IMR-90 (cell line): Measurements from ENCODE around the gene POLR1A. TPM values are rescaled to one million over a fixed set of nuclear protein-coding genes. Genes with fewer than 3 reads are reported as not detected.
A peak's percentile ranks its signal among the peaks of the same experiment; 100 is the strongest.

Experiments
- ATAC-seq: fragments of 200-7000 bp; cut with Tn5 transposase; 2 replicates; pipeline ENCODE4 v1.9.1; 2020; ENCODE audit warnings: low read depth, mild to moderate bottlenecking, moderate library complexity
- BruUV-seq: library from RNA; stranded (reverse); fragments of 400-500 nt; replicated peaks from 2 replicates; lab custom pipeline; 2021; lab: Mats Ljungman, UMichigan
- CTCF ChIA-PET: fragments of 300-600 bp; formaldehyde crosslinking; extraction: SDS; loops from one replicate; lab custom pipeline; 2021; ENCODE audit warnings: antibody characterized with exemption; lab: Yijun Ruan, JAX
- POLR2A ChIA-PET: fragments of 300-600 bp; sonication (Branson Sonifier 250); formaldehyde crosslinking; loops from one replicate; lab custom pipeline; 2022; ENCODE audit warnings: antibody characterized with exemption; ENCODE audit not compliant: unreplicated experiment; lab: Charles Lee
- DNase-seq: peaks from one replicate; pipeline ENCODE4 v3.0.0; 2013
- H2AFZ ChIP-seq: replicated peaks from 2 replicates; pipeline ENCODE3; 2013; ENCODE audit warnings: low read length, mild to moderate bottlenecking; ENCODE audit not compliant: poor library complexity
- H2AK5ac ChIP-seq: 2 replicates; pipeline ENCODE4 v1.6.1; 2013; ENCODE audit warnings: low read depth, low read length, inconsistent platforms
- H2AK9ac ChIP-seq: replicated peaks from 2 replicates; pipeline ENCODE3; 2013; ENCODE audit warnings: mild to moderate bottlenecking, low read depth, low read length, moderate library complexity; ENCODE audit not compliant: poor library complexity
- H2BK120ac ChIP-seq: 2 replicates; pipeline ENCODE4 v1.6.1; 2013; ENCODE audit warnings: low read depth, low read length, inconsistent platforms
- H2BK15ac ChIP-seq: 3 replicates; pipeline ENCODE4 v1.6.1; 2013; ENCODE audit warnings: low read depth, low read length, inconsistent platforms
- H2BK20ac ChIP-seq: 2 replicates; pipeline ENCODE4 v1.6.1; 2013; ENCODE audit warnings: low read depth, mild to moderate bottlenecking, inconsistent platforms, low read length, moderate library complexity
- H2BK5ac ChIP-seq: 2 replicates; pipeline ENCODE4 v1.6.1; 2013; ENCODE audit warnings: mild to moderate bottlenecking, low read depth, low read length, inconsistent platforms; ENCODE audit not compliant: poor library complexity, severe bottlenecking
- H3K14ac ChIP-seq: replicated peaks from 2 replicates; pipeline ENCODE4 v1.6.1; 2013; ENCODE audit warnings: low read depth, low read length, inconsistent platforms
- H3K18ac ChIP-seq: 2 replicates; pipeline ENCODE4 v1.6.1; 2013; ENCODE audit warnings: low read depth, low read length, control low read depth
- H3K23ac ChIP-seq: 2 replicates; pipeline ENCODE4 v1.6.1; 2013; ENCODE audit warnings: low read depth, low read length, inconsistent platforms
- H3K27ac ChIP-seq: 2 replicates; pipeline ENCODE4 v1.5.1; 2013; ENCODE audit warnings: mild to moderate bottlenecking, control low read depth, low read length; ENCODE audit not compliant: insufficient read depth
- H3K27me3 ChIP-seq: 2 replicates; pipeline ENCODE4 v1.6.1; 2013; ENCODE audit warnings: low read length; ENCODE audit not compliant: control insufficient read depth, insufficient read depth
- H3K36me3 ChIP-seq: 2 replicates; pipeline ENCODE4 v1.6.1; 2013; ENCODE audit warnings: low read length, mixed read lengths; ENCODE audit not compliant: control insufficient read depth, insufficient read depth
- H3K4ac ChIP-seq: 2 replicates; pipeline ENCODE4 v1.6.1; 2013; ENCODE audit warnings: low read depth, low read length, inconsistent platforms
- H3K4me1 ChIP-seq: 2 replicates; pipeline ENCODE4 v1.6.1; 2013; ENCODE audit warnings: low read length, mixed read lengths; ENCODE audit not compliant: control insufficient read depth, insufficient read depth
- H3K4me2 ChIP-seq: 2 replicates; pipeline ENCODE4 v1.6.1; 2013; ENCODE audit warnings: low read depth, mild to moderate bottlenecking, control low read depth, low read length, moderate library complexity
- H3K4me3 ChIP-seq: 2 replicates; pipeline ENCODE4 v1.5.1; 2013; ENCODE audit warnings: low read depth, mild to moderate bottlenecking, control low read depth, low read length, moderate library complexity; ENCODE audit not compliant: insufficient read depth
- H3K56ac ChIP-seq: 2 replicates; pipeline ENCODE4 v1.6.1; 2013; ENCODE audit warnings: low read length, inconsistent platforms; ENCODE audit not compliant: insufficient read depth; ENCODE audit errors: extremely low read depth
- H3K79me1 ChIP-seq, 2 experiments: 2 replicates each; pipeline ENCODE4 v1.6.1; 2013; ENCODE audit warnings: low read length in 2 of 2, inconsistent platforms in 1 of 2, low read depth in 1 of 2
- H3K9ac ChIP-seq: 2 replicates; pipeline ENCODE4 v1.6.1; 2013; ENCODE audit warnings: low read depth, low read length, control low read depth
- H3K9me1 ChIP-seq: 2 replicates; pipeline ENCODE4 v1.6.1; 2013; ENCODE audit warnings: low read length, inconsistent platforms; ENCODE audit not compliant: insufficient read depth
- H3K9me3 ChIP-seq: 2 replicates; pipeline ENCODE4 v1.6.1; 2013; ENCODE audit warnings: low read length; ENCODE audit not compliant: control insufficient read depth, insufficient read depth
- H4K20me1 ChIP-seq: 2 replicates; pipeline ENCODE4 v1.6.1; 2013; ENCODE audit warnings: low read length, inconsistent platforms; ENCODE audit not compliant: insufficient read depth
- H4K5ac ChIP-seq: 2 replicates; pipeline ENCODE4 v1.6.1; 2013; ENCODE audit warnings: mild to moderate bottlenecking, low read depth, low read length, control low read depth
- H4K8ac ChIP-seq, 2 experiments: 2 replicates each; pipeline ENCODE4 v1.6.1; 2013; ENCODE audit warnings: low read depth in 2 of 2, low read length in 2 of 2, control low read depth in 1 of 2, inconsistent platforms in 1 of 2
- H4K91ac ChIP-seq: 2 replicates; pipeline ENCODE4 v1.6.1; 2013; ENCODE audit warnings: low read depth, low read length, inconsistent platforms; ENCODE audit not compliant: insufficient read depth
- BHLHE40 ChIP-seq: fragments of 150-350 bp; IDR thresholded peaks from 2 replicates; pipeline ENCODE4 v1.6.1; 2016; ENCODE audit warnings: mild to moderate bottlenecking, low read depth, low read length
- FOS ChIP-seq: fragments of 150-350 bp; IDR thresholded peaks from 2 replicates; pipeline ENCODE4 v1.6.1; 2016; ENCODE audit warnings: low read depth, low read length
- SMC3 ChIP-seq: fragments of 150-350 bp; IDR thresholded peaks from 2 replicates; pipeline ENCODE4 v1.6.1; 2016; ENCODE audit warnings: low read depth, mild to moderate bottlenecking, antibody characterized with exemption, low read length, moderate library complexity
- WGBS, 2 experiments: methylation state at CpG; one replicate each; pipeline versions ENCODE4 v1.1.5 to v1.1.7; 2013; ENCODE audit warnings: missing lambda C conversion rate in 2 of 2; ENCODE audit not compliant: insufficient read length in 1 of 2; ENCODE audit errors: extremely low coverage in 2 of 2; 5-methylcytosine and 5-hydroxymethylcytosine counted together
- dilution Hi-C: fragments of 300-500 bp; cut with HindIII; formaldehyde crosslinking; loops from one replicate; pipeline ENCODE4 v1.14.3; 2018; ENCODE audit warnings: low sequenced_read_pairs; ENCODE audit not compliant: unreplicated experiment
- in situ Hi-C: fragments of 300-500 bp; cut with MboI; formaldehyde crosslinking; loops from 3 replicates; pipeline ENCODE4 v1.14.3; 2019; ENCODE audit warnings: low sequenced_read_pairs, inconsistent platforms, mixed read lengths
- intact Hi-C: fragments of 100-400 bp; cut with micrococcal nuclease; formaldehyde crosslinking; loops from 2 replicates; pipeline ENCODE4 v1.10.0; 2022
- polyA plus RNA-seq, 3 experiments: library from polyadenylated mRNA; depleted of rRNA; stranded (reverse); fragments of >200 nt; gene quantifications; 2 replicates each; pipeline ENCODE4 v1.2.3, GENCODE V29; 2012; ENCODE audit warnings: low replicate concordance in 1 of 3
- total RNA-seq: library from RNA; depleted of rRNA; stranded (reverse); fragments of >200 nt; gene quantifications from 2 replicates; pipeline ENCODE4 v1.2.3, GENCODE V29; 2012

Gene POLR1A
- total and polyA plus RNA-seq, 2 of the 4 experiments (the other 2 are of a cell fraction) = 7.6 to 27.4 TPM

GRCh38 chr2:86001326-86001725, 104.4 kb downstream of the POLR1A start:
- no CpG with 5 or more reads among the region's 1 CpG for WGBS, 2 experiments
- no TSS peak for BruUV-seq
- Histone ChIP-seq H3K79me1 (no peaks in the 10 kb centered on the region), H3K27ac (no peak overlapping the region), H4K91ac (no peak overlapping the region), H4K5ac (no peak overlapping the region), H3K9me1 (peaks cover 36% of the 10 kb centered on the region), H2BK20ac (0 out of 2 replicates have a peak overlapping the region, but pooled peaks have one; percentile 71), H2BK5ac (no peak overlapping the region), H3K4me1 (peaks cover 32% of the 10 kb centered on the region), H3K56ac (no peak overlapping the region), H2AK5ac (no peak overlapping the region), H2BK120ac (no peak overlapping the region), H4K20me1 (no peaks in the 10 kb centered on the region), H3K9ac (no peak overlapping the region), H3K23ac (no peak overlapping the region), H4K8ac (no peak overlapping the region), H2AFZ (no peak overlapping the region), H3K4me2 (no peak overlapping the region), H3K4me3 (no peak overlapping the region), H3K27me3 (no peaks in the 10 kb centered on the region), H3K4ac (peak overlapping the region; percentile 8; the same call in 1 of the 2 replicates), H3K9me3 (peaks cover 9% of the 10 kb centered on the region), H2AK9ac (no peak overlapping the region), H3K14ac (peak overlapping the region; percentile 33; the same call in 1 of the 2 replicates), H3K36me3 (no peaks in the 10 kb centered on the region), H2BK15ac (peak overlapping the region; percentile 67; the same call in 1 of the 3 replicates), H3K18ac (no peak overlapping the region)
- no peak for DNase-seq
- dilution Hi-C loops (no loop called here), intact Hi-C loops (no loop called here), in situ Hi-C loops (no loop called here)
- ChIA-PET POLR2A (no interaction called here), CTCF (no interaction called here)
- TF ChIP-seq FOS = no peak
- no peak for TF ChIP-seq BHLHE40
- TF ChIP-seq SMC3 = no peak
- no peak for ATAC-seq
